Lower leg skin (tissue), 3 donors: Measurements from ENCODE around the gene NOC2L.
"Not testable (repeated sequence)": the region's sequence is repeated elsewhere in the genome, so short reads cannot be mapped to it uniquely, and the experiment has no call there.

Source experiments
- POLR2A ChIP-seq, 2 donors: fragments of 450-650 bp; IDR thresholded peaks; one replicate each; pipeline ENCODE4 v1.6.1; 2016 to 2017; ENCODE audit warnings: antibody characterized with exemption in 2 of 2, mild to moderate bottlenecking in 1 of 2, moderate library complexity in 1 of 2
- TF ChIP-seq, protein P1 (sequence below), 3 donors: fragments of 450-650 bp; IDR thresholded peaks; one replicate each; pipeline ENCODE4 v1.5.1; 2016; ENCODE audit warnings: antibody characterized with exemption in 3 of 3, mild to moderate bottlenecking in 3 of 3, moderate library complexity in 2 of 3

- TF ChIP-seq, protein P1, sequence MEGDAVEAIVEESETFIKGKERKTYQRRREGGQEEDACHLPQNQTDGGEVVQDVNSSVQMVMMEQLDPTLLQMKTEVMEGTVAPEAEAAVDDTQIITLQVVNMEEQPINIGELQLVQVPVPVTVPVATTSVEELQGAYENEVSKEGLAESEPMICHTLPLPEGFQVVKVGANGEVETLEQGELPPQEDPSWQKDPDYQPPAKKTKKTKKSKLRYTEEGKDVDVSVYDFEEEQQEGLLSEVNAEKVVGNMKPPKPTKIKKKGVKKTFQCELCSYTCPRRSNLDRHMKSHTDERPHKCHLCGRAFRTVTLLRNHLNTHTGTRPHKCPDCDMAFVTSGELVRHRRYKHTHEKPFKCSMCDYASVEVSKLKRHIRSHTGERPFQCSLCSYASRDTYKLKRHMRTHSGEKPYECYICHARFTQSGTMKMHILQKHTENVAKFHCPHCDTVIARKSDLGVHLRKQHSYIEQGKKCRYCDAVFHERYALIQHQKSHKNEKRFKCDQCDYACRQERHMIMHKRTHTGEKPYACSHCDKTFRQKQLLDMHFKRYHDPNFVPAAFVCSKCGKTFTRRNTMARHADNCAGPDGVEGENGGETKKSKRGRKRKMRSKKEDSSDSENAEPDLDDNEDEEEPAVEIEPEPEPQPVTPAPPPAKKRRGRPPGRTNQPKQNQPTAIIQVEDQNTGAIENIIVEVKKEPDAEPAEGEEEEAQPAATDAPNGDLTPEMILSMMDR (IDR thresholded peaks at IDR 0.05): not testable (repeated sequence)
- not testable (repeated sequence) for TF ChIP-seq POLR2A (IDR thresholded peaks at IDR 0.05)
Measured at GRCh38 chr1:988061-988460, 29.0 kb upstream of the NOC2L start.
